ENCODE results near the gene SLC25A13. TPM values are rescaled to one million over a fixed set of nuclear protein-coding genes. Genes with fewer than 3 reads are reported as not detected.
"Not testable (repeated sequence)": the region's sequence is repeated elsewhere in the genome, so short reads cannot be mapped to it uniquely, and the experiment has no call there.

SLC25A13 gene
- total RNA-seq, 1 experiment from 2014 or later: 77.1 TPM

DNA sequence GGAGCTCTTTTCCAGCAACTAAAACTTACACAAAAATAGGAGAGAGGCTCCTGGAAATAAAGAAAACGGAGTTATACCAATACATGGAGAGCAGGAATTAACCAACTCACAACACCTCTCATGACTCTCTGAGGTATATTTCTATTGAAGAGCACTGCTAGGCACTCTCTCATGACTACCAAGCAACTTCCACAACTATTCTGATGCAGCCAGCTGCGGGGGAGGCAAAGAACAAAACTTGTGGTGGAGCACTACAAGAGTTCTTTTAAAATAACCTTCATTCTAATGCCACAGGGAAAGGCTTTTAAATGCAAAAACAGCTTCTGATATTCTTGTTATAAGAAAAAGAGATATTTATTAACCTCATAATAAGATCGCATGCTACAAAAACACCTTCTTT lies 140.7 kb downstream of the SLC25A13 start:
- H3K27ac ChIP-seq: no peak overlapping the region
- H3K4me1 ChIP-seq: peaks cover 9% of the 10 kb centered on the region; the same call in 1 of the 2 replicates
- 0 out of 2 replicates have a peak, but pooled peaks cover 2% of the 10 kb centered on the region for H3K9me3 ChIP-seq (replicated peaks)
- DNase-seq: no peak
- H3K4me3 ChIP-seq: no peak overlapping the region
- peaks cover 23% of the 10 kb centered on the region for H3K36me3 ChIP-seq
- no peaks in the 10 kb centered on the region for H3K27me3 ChIP-seq

DNA sequence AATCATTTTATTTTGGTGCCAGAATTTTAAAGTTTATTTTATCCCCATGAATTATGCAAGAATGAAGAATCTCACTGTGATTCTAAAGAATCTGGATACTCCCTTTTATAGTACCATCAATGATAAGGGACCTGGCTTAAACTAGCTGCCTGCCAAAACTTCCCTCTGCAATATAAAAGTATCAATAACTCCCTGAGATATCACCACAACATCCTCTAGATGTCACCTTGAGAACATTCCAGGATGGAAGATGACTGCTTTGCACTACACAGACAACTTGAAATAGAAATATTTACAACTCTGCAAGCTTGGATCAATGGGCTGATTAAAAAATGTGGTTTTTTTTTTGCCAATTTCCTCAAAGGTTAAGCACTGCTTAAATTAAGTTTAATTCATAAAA lies 142.1 kb downstream of the SLC25A13 start:
- Histone ChIP-seq H3K27me3 (no peaks in the 10 kb centered on the region), H3K4me1 (peaks cover 9% of the 10 kb centered on the region; the same call in 1 of the 2 replicates), H3K27ac (no peak overlapping the region), H3K4me3 (no peak overlapping the region), H3K9me3 (replicated peaks) (0 out of 2 replicates have a peak, but pooled peaks cover 2% of the 10 kb centered on the region), H3K36me3 (peaks cover 23% of the 10 kb centered on the region)
- no peak for DNase-seq

DNA sequence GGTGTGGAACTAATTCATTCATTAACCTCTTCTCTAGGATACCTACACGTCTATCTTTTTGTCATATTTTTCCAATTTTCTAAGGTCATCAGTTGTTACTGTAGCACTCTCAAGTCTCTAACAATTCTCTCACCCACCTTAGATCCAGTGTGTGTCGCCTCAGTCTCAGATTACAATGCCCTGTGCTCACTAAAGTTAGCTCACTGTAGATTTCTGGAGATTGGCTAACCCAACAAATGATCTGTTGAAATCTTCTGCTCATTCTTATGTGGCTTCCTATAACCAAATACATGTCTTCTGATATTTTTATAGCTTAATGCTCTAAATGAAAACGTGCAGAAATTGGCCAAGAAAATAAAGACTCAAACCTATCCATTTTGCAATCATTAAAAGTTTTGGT lies 142.6 kb downstream of the SLC25A13 start:
- H3K36me3 ChIP-seq: peaks cover 22% of the 10 kb centered on the region

DNA sequence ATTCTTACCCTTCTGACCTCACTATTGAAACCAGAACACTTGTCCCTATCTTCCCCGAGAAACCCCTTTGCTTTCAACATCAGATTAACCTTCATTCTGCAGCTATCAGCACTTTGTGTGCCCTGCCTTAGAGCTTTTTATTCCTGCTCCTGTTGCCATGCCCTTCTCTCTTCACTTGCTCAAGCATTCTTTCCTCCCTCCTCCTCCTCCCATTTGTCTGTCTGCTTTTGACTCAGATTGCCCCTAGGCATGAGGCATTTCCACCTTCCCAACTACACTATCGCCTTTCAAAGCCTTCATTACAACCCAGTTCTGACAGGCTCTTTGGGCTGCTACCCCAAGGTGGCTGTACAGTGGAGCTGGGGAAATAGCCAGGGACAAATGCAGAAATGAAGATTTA lies 143.3 kb downstream of the SLC25A13 start:
- peaks cover 9% of the 10 kb centered on the region; the same call in 1 of the 2 replicates for H3K4me1 ChIP-seq
- no peaks in the 10 kb centered on the region for H3K27me3 ChIP-seq
- H3K9me3 ChIP-seq (replicated peaks): no peaks in the 10 kb centered on the region
- no peak overlapping the region for H3K27ac ChIP-seq
- H3K4me3 ChIP-seq: no peak overlapping the region
- peak; percentile 7 to 38 for DNase-seq
- H3K36me3 ChIP-seq: peaks cover 14% of the 10 kb centered on the region

More for the DNA sequence above, 142.6 kb downstream of the SLC25A13 start:
- H3K27me3 ChIP-seq: no peaks in the 10 kb centered on the region
- no peak overlapping the region for H3K4me3 ChIP-seq
- peaks cover 9% of the 10 kb centered on the region; the same call in 1 of the 2 replicates for H3K4me1 ChIP-seq
- DNase-seq: peak in 1 of 2 experiments; percentile 24
- H3K9me3 ChIP-seq (replicated peaks): 0 out of 2 replicates have a peak, but pooled peaks cover 2% of the 10 kb centered on the region
- H3K27ac ChIP-seq: no peak overlapping the region

DNA sequence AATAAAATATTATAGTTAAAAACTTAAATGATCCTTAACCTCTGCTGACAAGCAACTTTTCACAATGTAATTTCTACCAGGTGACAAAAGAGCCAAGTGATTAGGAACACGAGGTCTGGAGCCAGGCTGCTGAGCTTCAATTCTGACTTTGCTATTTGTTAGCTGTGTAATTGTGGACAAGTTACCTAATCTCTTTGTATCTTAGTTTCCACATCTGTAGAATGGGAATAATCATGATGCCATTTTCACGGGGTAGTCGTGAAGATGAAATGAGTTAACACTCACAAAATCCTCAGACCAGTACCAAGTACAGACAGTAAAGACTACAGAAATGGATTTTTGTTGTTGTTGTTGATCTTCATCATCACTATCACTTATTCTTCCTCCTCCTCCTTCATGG lies 144.5 kb downstream of the SLC25A13 start:
- Histone ChIP-seq H3K36me3 (peaks cover 8% of the 10 kb centered on the region; the same call in 1 of the 2 replicates), H3K27me3 (no peaks in the 10 kb centered on the region), H3K4me1 (peaks cover 9% of the 10 kb centered on the region; the same call in 1 of the 2 replicates), H3K27ac (no peak overlapping the region), H3K4me3 (no peak overlapping the region), H3K9me3 (replicated peaks) (no peaks in the 10 kb centered on the region)
- DNase-seq: no peak

DNA sequence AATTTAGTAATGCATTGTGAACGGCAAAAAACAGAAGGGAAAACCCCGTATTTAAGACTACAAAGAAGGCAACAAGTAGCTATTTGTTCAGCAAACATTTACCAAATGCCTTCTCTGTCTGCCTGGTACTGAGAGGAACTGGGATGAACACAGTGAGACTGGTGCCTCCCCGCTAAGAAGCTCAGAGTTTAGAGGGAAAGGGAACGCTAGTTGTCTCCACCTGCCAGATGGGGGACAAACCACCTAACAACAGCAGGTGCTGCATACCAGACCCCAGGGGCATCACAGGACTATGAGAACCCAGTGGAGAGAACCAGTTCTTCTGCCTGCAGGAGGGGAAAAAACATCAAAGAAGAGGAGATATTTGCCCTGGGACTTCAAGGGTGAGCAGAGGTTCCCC lies 147.1 kb downstream of the SLC25A13 start:
- no peak overlapping the region for H3K27ac ChIP-seq
- H3K4me3 ChIP-seq: no peak overlapping the region
- peaks cover 9% of the 10 kb centered on the region; the same call in 1 of the 2 replicates for H3K4me1 ChIP-seq
- H3K9me3 ChIP-seq (replicated peaks): no peaks in the 10 kb centered on the region
- DNase-seq: no peak
- H3K36me3 ChIP-seq: no peaks in the 10 kb centered on the region; the same call in 1 of the 2 replicates
- H3K27me3 ChIP-seq: no peaks in the 10 kb centered on the region

DNA sequence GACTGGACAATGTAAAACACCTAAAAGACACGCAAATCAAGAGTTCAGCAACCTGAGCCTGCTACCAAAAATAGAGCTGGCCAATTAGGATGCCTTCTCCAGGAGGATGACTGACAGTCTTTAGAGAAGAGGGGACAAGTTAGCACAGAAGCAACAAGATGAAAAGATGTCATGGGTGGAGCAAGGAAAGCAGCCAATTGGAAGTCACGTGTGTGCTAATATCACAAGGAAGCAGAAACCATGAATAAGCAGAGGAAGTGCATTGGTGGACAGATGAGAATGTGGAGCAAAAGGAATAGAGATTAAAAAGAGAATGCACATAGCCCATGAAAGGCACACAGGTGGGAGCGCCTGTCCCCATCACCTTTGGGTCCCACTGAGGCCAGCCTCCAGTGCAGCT lies 148.1 kb downstream of the SLC25A13 start:
- no peaks in the 10 kb centered on the region for H3K9me3 ChIP-seq (replicated peaks)
- H3K27ac ChIP-seq: no peak overlapping the region
- no peak overlapping the region for H3K4me3 ChIP-seq
- H3K4me1 ChIP-seq: peaks cover 3% of the 10 kb centered on the region; the same call in 1 of the 2 replicates
- no peaks in the 10 kb centered on the region; the same call in 1 of the 2 replicates for H3K36me3 ChIP-seq
- no peaks in the 10 kb centered on the region for H3K27me3 ChIP-seq
- no peak for DNase-seq

DNA sequence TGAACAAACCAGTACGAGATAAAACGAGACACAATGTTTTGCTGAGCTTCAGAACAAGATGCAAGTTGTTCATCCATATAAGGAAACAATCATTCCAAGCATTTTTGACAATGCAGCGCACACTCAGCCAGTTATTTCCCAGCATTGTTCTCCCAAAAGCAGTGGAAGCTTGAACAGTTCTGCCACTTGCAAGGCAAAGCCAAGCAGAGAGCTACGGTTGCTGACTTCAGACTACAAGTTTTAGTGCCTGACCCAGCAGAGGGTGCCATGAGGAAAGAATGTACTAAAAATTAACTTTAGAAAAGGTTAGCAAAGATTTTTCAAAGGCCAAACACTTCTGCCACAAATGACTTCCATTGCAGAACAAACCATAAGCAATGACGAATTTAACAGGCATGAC lies 152.5 kb downstream of the SLC25A13 start:
- Histone ChIP-seq H3K9me3 (replicated peaks) (no peaks in the 10 kb centered on the region), H3K27me3 (no peaks in the 10 kb centered on the region), H3K4me1 (no peaks in the 10 kb centered on the region), H3K36me3 (peaks cover 10% of the 10 kb centered on the region), H3K4me3 (no peak overlapping the region), H3K27ac (no peak overlapping the region)
- no peak for DNase-seq

DNA sequence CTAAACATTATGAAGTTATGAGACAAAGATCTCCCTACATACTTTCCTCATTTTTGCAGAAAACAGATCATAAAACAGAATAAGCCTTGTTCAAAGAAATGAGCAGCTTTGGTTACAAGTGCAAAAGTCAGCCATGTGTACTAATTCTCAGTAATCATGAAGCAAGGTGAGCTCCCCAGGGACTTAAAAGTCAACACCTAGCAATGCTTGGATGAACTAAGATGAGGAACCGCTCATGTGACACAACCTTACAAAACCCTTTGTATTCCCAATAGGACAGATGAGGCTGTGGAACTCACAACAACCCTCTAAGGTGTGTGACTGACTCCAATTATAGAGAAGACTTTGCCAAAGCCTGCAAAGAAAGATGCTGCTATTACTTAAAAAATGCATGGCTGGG lies 154.5 kb downstream of the SLC25A13 start:
- no peak for DNase-seq
- H3K27ac ChIP-seq: no peak overlapping the region
- H3K27me3 ChIP-seq: no peaks in the 10 kb centered on the region
- H3K9me3 ChIP-seq (replicated peaks): no peaks in the 10 kb centered on the region
- no peak overlapping the region for H3K4me3 ChIP-seq
- H3K36me3 ChIP-seq: peaks cover 10% of the 10 kb centered on the region
- no peaks in the 10 kb centered on the region for H3K4me1 ChIP-seq

DNA sequence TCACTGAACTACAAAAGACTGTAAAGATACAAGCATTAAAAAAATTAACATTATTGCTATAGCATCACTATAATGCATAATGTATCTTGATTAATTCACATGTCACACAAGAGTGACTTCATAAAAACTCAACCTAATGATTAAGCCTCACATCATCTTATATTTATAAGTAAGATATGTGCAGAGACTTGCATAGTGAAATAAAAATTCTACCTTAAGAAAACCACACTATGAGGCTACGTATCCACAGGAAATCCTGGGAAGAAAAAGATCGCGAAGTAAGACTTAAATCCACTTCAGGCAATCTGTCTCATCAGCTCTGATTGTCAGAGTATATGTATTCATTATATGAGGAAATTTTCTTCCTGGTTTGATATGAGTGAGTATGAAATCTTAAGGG lies 160.0 kb downstream of the SLC25A13 start:
- H3K36me3 ChIP-seq: peaks cover 8% of the 10 kb centered on the region
- no peak for DNase-seq
- no peak overlapping the region for H3K27ac ChIP-seq
- H3K4me1 ChIP-seq: no peaks in the 10 kb centered on the region
- H3K4me3 ChIP-seq: no peak overlapping the region
- no peaks in the 10 kb centered on the region for H3K9me3 ChIP-seq (replicated peaks)
- no peaks in the 10 kb centered on the region for H3K27me3 ChIP-seq

DNA sequence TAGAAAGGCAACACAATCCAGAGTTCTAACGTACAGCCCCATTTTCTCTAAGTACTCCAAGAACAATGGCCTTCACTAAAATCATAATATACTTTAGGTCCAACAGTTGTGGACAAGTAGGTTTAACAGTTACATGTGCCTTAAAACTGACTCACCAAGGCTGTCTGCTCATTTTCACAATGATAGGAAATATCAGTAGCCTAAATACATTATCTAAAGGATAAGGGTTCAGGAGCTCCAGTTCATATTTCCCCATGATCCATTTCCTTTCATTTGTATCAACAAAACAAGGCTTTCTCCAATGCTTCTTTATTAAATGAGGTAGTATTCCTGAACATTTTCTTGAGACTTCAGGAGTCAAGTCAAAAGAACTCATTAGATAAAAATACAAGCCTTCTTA lies 164.0 kb downstream of the SLC25A13 start:
- H3K4me3 ChIP-seq: no peak overlapping the region
- peaks cover 7% of the 10 kb centered on the region for H3K36me3 ChIP-seq
- no peak for DNase-seq
- H3K27ac ChIP-seq: no peak overlapping the region
- no peaks in the 10 kb centered on the region for H3K4me1 ChIP-seq
- no peaks in the 10 kb centered on the region for H3K9me3 ChIP-seq (replicated peaks)
- H3K27me3 ChIP-seq: no peaks in the 10 kb centered on the region

DNA sequence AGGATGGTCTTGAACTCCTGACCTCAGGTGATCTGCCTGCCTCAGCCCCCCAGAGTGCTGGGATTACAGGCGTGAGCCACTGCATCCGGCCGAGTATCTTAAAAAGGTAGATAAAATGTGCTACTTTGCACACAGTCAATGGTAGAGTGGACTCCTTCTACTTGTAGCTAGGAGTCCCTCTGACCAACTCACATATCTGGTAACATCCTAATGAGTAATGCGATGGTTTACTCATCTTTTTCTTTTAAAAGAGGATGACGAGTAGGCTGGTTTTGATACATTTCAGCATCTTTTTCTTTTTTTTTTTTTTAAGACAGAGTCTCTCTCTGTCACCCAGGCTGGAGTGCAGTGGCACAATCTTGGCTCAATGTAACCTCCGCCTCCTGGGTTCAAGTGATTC lies 167.4 kb downstream of the SLC25A13 start:
- H3K27ac ChIP-seq; H3K4me1 ChIP-seq; H3K9me3 ChIP-seq (replicated peaks); H3K4me3 ChIP-seq; H3K27me3 ChIP-seq; DNase-seq: not testable (repeated sequence)
- H3K36me3 ChIP-seq: 0 out of 2 replicates have a peak, but pooled peaks cover 12% of the 10 kb centered on the region

DNA sequence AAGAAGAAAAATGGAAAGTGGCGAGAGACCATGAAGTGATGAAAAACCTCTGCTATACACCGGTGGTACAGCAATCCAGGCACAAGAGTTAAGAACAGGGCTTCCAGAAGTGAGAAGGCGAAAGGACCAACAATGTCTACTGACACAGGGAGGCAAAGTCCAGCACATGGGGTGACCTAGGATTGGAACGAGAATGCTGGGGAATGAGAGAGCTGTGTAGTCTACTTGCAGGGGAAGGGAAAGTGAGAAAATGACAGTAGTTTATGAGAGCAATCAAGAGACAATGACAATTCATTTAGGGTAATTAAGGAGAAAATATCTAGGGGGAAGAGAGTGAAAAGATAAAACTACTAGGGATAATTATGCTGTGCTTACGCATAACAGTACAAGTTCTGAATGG lies 169.2 kb downstream of the SLC25A13 start:
- H3K4me1 ChIP-seq: no peaks in the 10 kb centered on the region
- DNase-seq: no peak
- H3K36me3 ChIP-seq: 0 out of 2 replicates have a peak, but pooled peaks cover 18% of the 10 kb centered on the region
- H3K27me3 ChIP-seq: no peaks in the 10 kb centered on the region
- H3K9me3 ChIP-seq (replicated peaks): no peaks in the 10 kb centered on the region
- H3K27ac ChIP-seq: no peak overlapping the region
- no peak overlapping the region for H3K4me3 ChIP-seq

DNA sequence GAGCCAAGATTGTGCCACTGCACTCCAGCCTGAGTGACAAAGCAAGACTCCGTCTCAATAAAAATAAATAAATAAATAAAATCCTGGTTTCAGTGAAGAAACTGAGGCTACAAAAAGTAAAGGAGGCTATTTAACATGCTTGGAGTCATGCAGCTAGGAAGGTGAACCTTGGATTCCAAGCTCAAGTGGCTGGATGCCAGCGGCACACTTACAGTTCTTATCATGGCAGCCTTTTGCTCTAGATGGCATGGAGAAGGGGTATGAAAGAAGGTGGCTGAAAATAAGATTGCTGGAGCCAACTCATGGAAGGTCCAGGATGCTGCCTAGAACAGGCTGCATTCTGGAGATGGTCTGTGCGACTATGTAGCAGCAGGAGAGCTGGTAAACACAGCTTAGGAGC lies 170.0 kb downstream of the SLC25A13 start:
- Histone ChIP-seq H3K9me3 (replicated peaks) (no peaks in the 10 kb centered on the region), H3K27me3 (no peaks in the 10 kb centered on the region), H3K4me3 (no peak overlapping the region), H3K4me1 (no peaks in the 10 kb centered on the region), H3K36me3 (0 out of 2 replicates have a peak, but pooled peaks cover 14% of the 10 kb centered on the region), H3K27ac (no peak overlapping the region)
- DNase-seq: no peak

DNA sequence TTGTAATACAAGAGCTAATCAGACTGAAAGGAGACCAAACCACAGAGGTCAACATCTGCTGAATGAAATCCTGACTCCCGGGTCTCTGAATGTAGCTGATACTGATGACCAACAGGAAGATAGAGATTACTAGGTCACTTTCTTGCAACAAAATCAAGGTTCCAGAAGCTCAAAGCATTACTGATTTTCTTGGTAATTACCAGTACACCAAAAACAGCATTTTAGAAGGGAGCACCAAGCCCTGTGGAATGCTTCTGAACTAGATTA lies 177.7 kb downstream of the SLC25A13 start:
- H3K36me3 ChIP-seq: peaks cover 25% of the 10 kb centered on the region
- no peak overlapping the region for H3K4me3 ChIP-seq
- no peaks in the 10 kb centered on the region for H3K4me1 ChIP-seq
- H3K27ac ChIP-seq: no peak overlapping the region
- DNase-seq: no peak
- H3K27me3 ChIP-seq: no peaks in the 10 kb centered on the region
- no peaks in the 10 kb centered on the region for H3K9me3 ChIP-seq (replicated peaks)

DNA sequence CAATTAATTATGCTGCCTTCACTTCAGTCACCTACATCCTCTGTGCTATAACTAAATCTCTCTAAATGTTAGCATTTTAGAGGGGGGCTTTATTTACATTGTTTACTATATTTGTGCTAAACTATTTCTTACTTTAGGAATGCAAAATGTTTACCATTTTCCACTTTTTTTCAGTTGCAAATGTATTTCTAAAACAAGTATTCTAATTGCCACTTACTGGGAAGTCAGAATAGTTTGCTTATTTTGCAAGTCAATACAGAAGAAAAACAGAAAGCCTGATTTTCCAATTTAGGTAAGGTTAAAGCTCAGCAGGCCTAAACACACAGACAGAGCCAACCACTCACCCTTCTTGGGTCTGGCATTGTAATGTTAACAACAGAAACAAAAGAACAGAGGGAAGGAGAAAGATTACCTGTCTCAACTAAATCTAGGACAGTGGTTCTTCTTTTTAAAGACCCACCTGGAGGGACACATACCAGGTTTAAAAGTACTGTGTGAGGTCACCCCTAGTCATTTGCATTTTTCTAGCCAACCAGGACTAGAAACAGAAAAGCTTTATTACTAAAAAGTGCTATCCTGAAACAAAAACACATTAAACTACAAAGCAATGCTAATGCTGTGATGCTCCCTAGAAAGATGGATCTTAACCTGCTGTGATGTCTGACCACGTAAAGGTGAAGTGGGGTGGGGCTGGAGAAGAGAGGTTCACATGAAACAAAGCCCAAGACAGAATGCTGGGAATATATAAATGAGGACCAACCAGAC lies 178.2 kb downstream of the SLC25A13 start:
- Histone ChIP-seq H3K36me3 (peaks cover 22% of the 10 kb centered on the region), H3K27me3 (no peaks in the 10 kb centered on the region), H3K9me3 (replicated peaks) (no peaks in the 10 kb centered on the region), H3K4me1 (no peaks in the 10 kb centered on the region), H3K27ac (no peak overlapping the region), H3K4me3 (no peak overlapping the region)
- DNase-seq: no peak

Measured in SJCRH30 (cell line).